Astrocyte (in vitro differentiated cells and primary cell): ENCODE results near the gene MKNK2.

ENCODE experiments used
- EZH2 ChIP-seq: IDR thresholded peaks from 2 replicates; pipeline ENCODE4 v1.6.1; 2012; ENCODE audit warnings: mild to moderate bottlenecking, low read length, inconsistent platforms; ENCODE audit not compliant: insufficient read depth
- TF ChIP-seq, protein P1 (sequence below): IDR thresholded peaks from 2 replicates; pipeline ENCODE4 v1.5.1; 2011; ENCODE audit warnings: low read depth, mild to moderate bottlenecking, inconsistent platforms, low read length, moderate library complexity; ENCODE audit not compliant: insufficient read depth

DNA sequence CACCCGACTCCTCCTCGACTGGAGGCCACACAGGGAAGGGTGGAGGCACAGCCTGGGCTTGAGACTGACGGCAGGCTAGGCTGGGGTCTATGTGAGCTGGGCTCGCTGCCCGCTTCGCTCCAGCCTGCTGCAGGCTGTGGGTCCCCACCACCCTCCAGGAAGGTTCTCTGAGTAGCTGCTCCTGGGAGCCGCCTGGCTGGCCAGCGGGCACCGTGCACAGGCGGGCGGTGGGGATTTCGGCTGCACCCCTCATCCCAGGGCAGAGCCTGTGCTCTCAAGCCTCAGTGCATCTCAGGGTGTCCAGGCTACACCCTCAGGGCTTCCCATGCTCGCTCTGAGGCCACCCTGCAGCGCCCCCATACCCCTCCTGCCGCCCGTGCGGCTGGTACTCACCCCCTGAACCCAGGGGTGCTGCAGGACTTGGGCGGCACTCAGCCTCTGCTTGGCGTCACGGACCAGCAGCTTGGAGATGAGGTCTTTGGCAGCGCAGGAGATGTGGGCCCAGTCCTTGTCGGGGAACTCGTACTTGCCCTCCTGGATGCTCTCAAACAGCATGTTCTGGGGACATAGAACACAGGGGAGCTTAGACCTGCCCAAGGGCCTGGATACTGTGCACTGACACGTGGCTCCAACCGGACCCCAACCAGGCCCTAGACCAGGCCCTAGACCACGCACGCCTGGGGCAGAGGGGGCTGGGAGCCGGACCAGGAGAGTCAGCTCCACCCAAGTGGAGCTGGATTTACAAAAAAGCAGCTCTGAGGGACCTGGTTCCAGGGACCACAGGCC, 10.2 kb downstream of the MKNK2 start:
- TF ChIP-seq, protein P1, sequence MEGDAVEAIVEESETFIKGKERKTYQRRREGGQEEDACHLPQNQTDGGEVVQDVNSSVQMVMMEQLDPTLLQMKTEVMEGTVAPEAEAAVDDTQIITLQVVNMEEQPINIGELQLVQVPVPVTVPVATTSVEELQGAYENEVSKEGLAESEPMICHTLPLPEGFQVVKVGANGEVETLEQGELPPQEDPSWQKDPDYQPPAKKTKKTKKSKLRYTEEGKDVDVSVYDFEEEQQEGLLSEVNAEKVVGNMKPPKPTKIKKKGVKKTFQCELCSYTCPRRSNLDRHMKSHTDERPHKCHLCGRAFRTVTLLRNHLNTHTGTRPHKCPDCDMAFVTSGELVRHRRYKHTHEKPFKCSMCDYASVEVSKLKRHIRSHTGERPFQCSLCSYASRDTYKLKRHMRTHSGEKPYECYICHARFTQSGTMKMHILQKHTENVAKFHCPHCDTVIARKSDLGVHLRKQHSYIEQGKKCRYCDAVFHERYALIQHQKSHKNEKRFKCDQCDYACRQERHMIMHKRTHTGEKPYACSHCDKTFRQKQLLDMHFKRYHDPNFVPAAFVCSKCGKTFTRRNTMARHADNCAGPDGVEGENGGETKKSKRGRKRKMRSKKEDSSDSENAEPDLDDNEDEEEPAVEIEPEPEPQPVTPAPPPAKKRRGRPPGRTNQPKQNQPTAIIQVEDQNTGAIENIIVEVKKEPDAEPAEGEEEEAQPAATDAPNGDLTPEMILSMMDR, result no peak
- TF ChIP-seq EZH2, result no peak
